GM12891 (cell line): ENCODE data around the gene SLC22A1.

Source experiments
- DNase-seq: peaks from one replicate; pipeline ENCODE4 v3.0.0; 2011; ENCODE audit warnings: low spot score; ENCODE audit not compliant: insufficient read length
- FAIRE-seq: peaks from 2 replicates; lab custom pipeline; 2011; peaks lifted over from hg19 to GRCh38; lab: Jason Lieb, UNC
- PAX5 ChIP-seq: IDR thresholded peaks from 2 replicates; pipeline ENCODE4 v1.6.1; 2011; ENCODE audit warnings: low read length, moderate library complexity, mild to moderate bottlenecking; ENCODE audit not compliant: insufficient read depth, severe bottlenecking
- POLR2A ChIP-seq: IDR thresholded peaks from 2 replicates; pipeline ENCODE4 v1.6.1; 2011; ENCODE audit warnings: low read depth, low read length, control low read depth
- POLR2AphosphoS5 ChIP-seq: IDR thresholded peaks from 2 replicates; pipeline ENCODE4 v1.6.1; 2011; ENCODE audit warnings: low read depth, low read length, control low read depth
- POU2F2 ChIP-seq: IDR thresholded peaks from 2 replicates; pipeline ENCODE4 v1.6.1; 2011; ENCODE audit warnings: low read depth, mild to moderate bottlenecking, control low read depth, low read length, moderate library complexity
- SPI1 ChIP-seq: IDR thresholded peaks from 2 replicates; pipeline ENCODE4 v1.6.1; 2011; ENCODE audit warnings: low read depth, low read length, control low read depth
- TAF1 ChIP-seq: IDR thresholded peaks from 2 replicates; pipeline ENCODE4 v1.6.1; 2011; ENCODE audit warnings: low read depth, low read length, control low read depth

Gene SLC22A1

GRCh38 chr6:160170018-160170680 is 48.5 kb downstream of the SLC22A1 start:
- DNase-seq (no peak), FAIRE-seq (no peak)
- TF ChIP-seq PAX5 (no peak), TAF1 (no peak), POU2F2 (no peak), POLR2A (no peak)

- FAIRE-seq (no peak), DNase-seq (no peak)
- TF ChIP-seq POLR2A (no peak), POU2F2 (no peak), TAF1 (no peak), PAX5 (no peak), POLR2AphosphoS5 (no peak), SPI1 (no peak)
These were observed 51.1 kb downstream of the SLC22A1 start for GRCh38 chr6:160172704-160173103.

- FAIRE-seq: no peak
- no peak for DNase-seq
- no peak for TF ChIP-seq TAF1
- TF ChIP-seq POU2F2: no peak
- no peak for TF ChIP-seq POLR2A
- no peak for TF ChIP-seq SPI1
- no peak for TF ChIP-seq PAX5
- no peak for TF ChIP-seq POLR2AphosphoS5
These were observed 52.4 kb downstream of the SLC22A1 start for GRCh38 chr6:160173806-160174527.

GRCh38 chr6:160174681-160175080 is 53.1 kb downstream of the SLC22A1 start:
- no peak for DNase-seq
- FAIRE-seq: no peak
- TF ChIP-seq POU2F2: no peak
- TF ChIP-seq POLR2AphosphoS5: no peak
- TF ChIP-seq PAX5: no peak
- no peak for TF ChIP-seq TAF1
- TF ChIP-seq SPI1: no peak
- no peak for TF ChIP-seq POLR2A

- DNase-seq (no peak), FAIRE-seq (no peak)
- TF ChIP-seq POU2F2 (no peak), POLR2AphosphoS5 (no peak)
These were observed 55.6 kb downstream of the SLC22A1 start for GRCh38 chr6:160177220-160177619.

GRCh38 chr6:160178271-160178670 is 56.7 kb downstream of the SLC22A1 start:
- no peak for DNase-seq
- no peak for FAIRE-seq
- TF ChIP-seq POLR2A: no peak

- FAIRE-seq: no peak
- TF ChIP-seq POU2F2: no peak
- TF ChIP-seq PAX5: no peak
- no peak for TF ChIP-seq POLR2A
- no peak for TF ChIP-seq SPI1
- DNase-seq: no peak
These were observed 59.1 kb downstream of the SLC22A1 start for GRCh38 chr6:160180706-160181105.

- no peak for TF ChIP-seq POU2F2
- no peak for TF ChIP-seq SPI1
- TF ChIP-seq POLR2A: no peak
- TF ChIP-seq POLR2AphosphoS5: no peak
- TF ChIP-seq TAF1: no peak
- no peak for TF ChIP-seq PAX5
- DNase-seq: no peak
These were observed 67.2 kb downstream of the SLC22A1 start for GRCh38 chr6:160188773-160189172.

GRCh38 chr6:160190081-160190480 is 68.5 kb downstream of the SLC22A1 start:
- TF ChIP-seq POU2F2: no peak
- TF ChIP-seq SPI1: no peak
- no peak for TF ChIP-seq PAX5
- no peak for TF ChIP-seq POLR2A
- TF ChIP-seq POLR2AphosphoS5: no peak
- TF ChIP-seq TAF1: no peak
- FAIRE-seq: no peak
- no peak for DNase-seq

More at GRCh38 chr6:160188773-160189172, 67.2 kb downstream of the SLC22A1 start:
- no peak for FAIRE-seq

GRCh38 chr6:160190973-160191372 is 69.4 kb downstream of the SLC22A1 start:
- DNase-seq (no peak), FAIRE-seq (no peak)
- no peak for TF ChIP-seq SPI1
- no peak for TF ChIP-seq POLR2A
- TF ChIP-seq PAX5: no peak
- no peak for TF ChIP-seq POU2F2
- no peak for TF ChIP-seq POLR2AphosphoS5
- no peak for TF ChIP-seq TAF1

- no peak for TF ChIP-seq PAX5
- TF ChIP-seq TAF1: no peak
- TF ChIP-seq POU2F2: no peak
- TF ChIP-seq SPI1: no peak
- TF ChIP-seq POLR2A: no peak
- no peak for TF ChIP-seq POLR2AphosphoS5
- no peak for FAIRE-seq
- no peak for DNase-seq
These were observed 71.2 kb downstream of the SLC22A1 start for GRCh38 chr6:160192840-160193239.

- TF ChIP-seq POU2F2 (no peak), POLR2A (no peak), PAX5 (no peak), POLR2AphosphoS5 (no peak), TAF1 (no peak), SPI1 (no peak)
- DNase-seq (no peak), FAIRE-seq (no peak)
These were observed 73.2 kb downstream of the SLC22A1 start for GRCh38 chr6:160194808-160195207.
